ENCODE measurements around the gene ADK.

DNA sequence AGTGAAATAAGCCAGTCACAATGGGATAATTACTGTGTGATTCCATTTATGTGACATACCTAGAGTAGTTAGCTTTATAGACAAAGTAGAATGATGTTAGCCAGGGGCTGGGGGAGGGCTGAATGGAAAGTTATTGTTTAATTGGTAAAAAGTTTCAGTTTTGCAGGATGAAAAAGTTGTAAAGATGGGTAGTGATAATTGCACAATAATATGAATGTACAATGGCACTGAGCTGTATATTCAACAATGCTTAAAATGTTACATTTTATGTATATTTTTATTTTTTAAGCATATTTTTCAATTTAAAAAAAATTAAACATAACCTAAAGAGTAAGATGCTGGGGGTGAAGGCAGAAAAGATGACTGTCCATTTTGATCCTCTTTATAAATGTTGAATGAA lies 459.3 kb downstream of the ADK start:
- TF ChIP-seq SIN3A (IDR thresholded peaks at IDR 0.05; ENCODE audit: borderline replicate concordance, insufficient read depth, low read length) (no peak), POLR2AphosphoS5 (IDR thresholded peaks at IDR 0.05; ENCODE audit: low read depth, low read length) (no peak), TAF1 (IDR thresholded peaks at IDR 0.05; ENCODE audit: borderline replicate concordance, insufficient read depth, low read length) (no peak)
- TF ChIP-seq, protein P1, sequence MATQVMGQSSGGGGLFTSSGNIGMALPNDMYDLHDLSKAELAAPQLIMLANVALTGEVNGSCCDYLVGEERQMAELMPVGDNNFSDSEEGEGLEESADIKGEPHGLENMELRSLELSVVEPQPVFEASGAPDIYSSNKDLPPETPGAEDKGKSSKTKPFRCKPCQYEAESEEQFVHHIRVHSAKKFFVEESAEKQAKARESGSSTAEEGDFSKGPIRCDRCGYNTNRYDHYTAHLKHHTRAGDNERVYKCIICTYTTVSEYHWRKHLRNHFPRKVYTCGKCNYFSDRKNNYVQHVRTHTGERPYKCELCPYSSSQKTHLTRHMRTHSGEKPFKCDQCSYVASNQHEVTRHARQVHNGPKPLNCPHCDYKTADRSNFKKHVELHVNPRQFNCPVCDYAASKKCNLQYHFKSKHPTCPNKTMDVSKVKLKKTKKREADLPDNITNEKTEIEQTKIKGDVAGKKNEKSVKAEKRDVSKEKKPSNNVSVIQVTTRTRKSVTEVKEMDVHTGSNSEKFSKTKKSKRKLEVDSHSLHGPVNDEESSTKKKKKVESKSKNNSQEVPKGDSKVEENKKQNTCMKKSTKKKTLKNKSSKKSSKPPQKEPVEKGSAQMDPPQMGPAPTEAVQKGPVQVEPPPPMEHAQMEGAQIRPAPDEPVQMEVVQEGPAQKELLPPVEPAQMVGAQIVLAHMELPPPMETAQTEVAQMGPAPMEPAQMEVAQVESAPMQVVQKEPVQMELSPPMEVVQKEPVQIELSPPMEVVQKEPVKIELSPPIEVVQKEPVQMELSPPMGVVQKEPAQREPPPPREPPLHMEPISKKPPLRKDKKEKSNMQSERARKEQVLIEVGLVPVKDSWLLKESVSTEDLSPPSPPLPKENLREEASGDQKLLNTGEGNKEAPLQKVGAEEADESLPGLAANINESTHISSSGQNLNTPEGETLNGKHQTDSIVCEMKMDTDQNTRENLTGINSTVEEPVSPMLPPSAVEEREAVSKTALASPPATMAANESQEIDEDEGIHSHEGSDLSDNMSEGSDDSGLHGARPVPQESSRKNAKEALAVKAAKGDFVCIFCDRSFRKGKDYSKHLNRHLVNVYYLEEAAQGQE (IDR thresholded peaks at IDR 0.05; ENCODE audit: insufficient read depth in 1 of 2, low read depth in 2 of 2, low read length in 2 of 2), result no peak
